K562 (cell line): ENCODE results near the gene SETD7. TPM values are rescaled to one million over a fixed set of nuclear protein-coding genes. Genes with fewer than 3 reads are reported as not detected.

ENCODE experiments used
- CEBPG ChIP-seq, 3 experiments: fragments of 200-800 bp in 1 of 3; sonication (Bioruptor generic) in 1 of 3; sonication (generic) in 1 of 3; formaldehyde crosslinking in 1 of 3; IDR thresholded peaks in 2 of 3; conservative IDR thresholded peaks in 1 of 3; 2 replicates each; pipeline versions ENCODE4 v1.6.1 to v1.8.0; 2016 to 2022; ENCODE audit warnings: missing compliant biosample characterization in 2 of 3, missing genetic modification characterization in 2 of 3, mild to moderate bottlenecking in 1 of 3, missing genetic modification reagents in 1 of 3
- GATAD2B ChIP-seq: fragments of 450-650 bp; IDR thresholded peaks from 2 replicates; pipeline ENCODE4 v1.6.1; 2017; ENCODE audit warnings: mild to moderate bottlenecking, borderline replicate concordance
- L3MBTL2 ChIP-seq: fragments of 450-650 bp; IDR thresholded peaks from 2 replicates; pipeline ENCODE4 v1.6.1; 2016; ENCODE audit warnings: mild to moderate bottlenecking, moderate library complexity
- MTA2 ChIP-seq: fragments of 450-650 bp; IDR thresholded peaks from 2 replicates; pipeline ENCODE4 v1.6.1; 2016; ENCODE audit warnings: low read depth
- NRF1 ChIP-seq, 2 experiments: fragments of 450-650 bp; IDR thresholded peaks in 1 of 2; conservative IDR thresholded peaks in 1 of 2; 2 replicates each; pipeline ENCODE4 v1.6.1; 2014; ENCODE audit warnings: mild to moderate bottlenecking in 2 of 2
- POLR2G ChIP-seq: fragments of 200-400 bp; formaldehyde crosslinking; IDR thresholded peaks from 2 replicates; pipeline ENCODE4 v1.6.1; 2017; ENCODE audit warnings: low read depth, mild to moderate bottlenecking, antibody characterized with exemption, low read length, moderate library complexity
- PRPF4 ChIP-seq: fragments of 200-400 bp; formaldehyde crosslinking; IDR thresholded peaks from one replicate; pipeline ENCODE4 v1.6.1; 2017; ENCODE audit warnings: low read length, low read depth, mild to moderate bottlenecking; ENCODE audit not compliant: insufficient read depth, poor library complexity, severe bottlenecking
- RAD51 ChIP-seq: fragments of 450-650 bp; IDR thresholded peaks from 2 replicates; pipeline ENCODE4 v1.7.1; 2016; ENCODE audit warnings: low read depth, mild to moderate bottlenecking, borderline replicate concordance
- RBBP5 ChIP-seq: fragments of 200-600 bp; sonication (generic); IDR thresholded peaks from 2 replicates; pipeline ENCODE4 v1.6.1; 2012; ENCODE audit warnings: borderline replicate concordance, mild to moderate bottlenecking, low read length, control low read depth, inconsistent platforms; ENCODE audit not compliant: insufficient read depth, poor library complexity, severe bottlenecking
- ZNF24 ChIP-seq: fragments of 450-650 bp; IDR thresholded peaks from 2 replicates; pipeline ENCODE4 v1.6.1; 2016
- polyA plus RNA-seq, 8 experiments: library from polyadenylated mRNA; depleted of rRNA in 4 of 8; stranded (reverse) in 5 of 8; unstranded in 3 of 8; fragments of >200 nt; fragmentation: Nextera tagmentation in 2 of 8; fragmentation: Illumina TruSeq in 1 of 8; extraction: Ambion mirVana in 2 of 8; extraction: Trizol in 1 of 8; gene quantifications; 2 replicates each; pipeline versions ENCODE4 v1.2.1 to v1.2.3, GENCODE V29; 2011 to 2014; ENCODE audit warnings: inconsistent platforms in 1 of 8, missing spikeins in 1 of 8
- total RNA-seq, 7 experiments: library from RNA; depleted of rRNA in 6 of 7; stranded (reverse); fragments of >200 nt in 6 of 7; fragmentation: Illumina TruSeq in 2 of 7; extraction: Trizol in 2 of 7; gene quantifications; 2 replicates each; pipeline versions ENCODE4 v1.2.1 to v1.2.3, GENCODE V29; 2011 to 2021; ENCODE audit warnings: low replicate concordance in 1 of 7
- TF ChIP-seq, protein P1 (sequence below): fragments of 450-650 bp; formaldehyde crosslinking; conservative IDR thresholded peaks from 2 replicates; pipeline ENCODE4 v1.4.0; 2022; ENCODE audit warnings: mild to moderate bottlenecking, missing genetic modification characterization
- TF ChIP-seq, protein P2 (sequence below): sonication (generic); formaldehyde crosslinking; IDR thresholded peaks from 2 replicates; pipeline ENCODE4 v1.8.1; 2022; ENCODE audit warnings: missing genetic modification reagents

Gene SETD7
- total and polyA plus RNA-seq, 9 of the 15 experiments (the other 6 are each of a cell fraction or from before 2014, with no cell fraction given) = 0.37 to 2.4 (median 1.7) TPM

DNA sequence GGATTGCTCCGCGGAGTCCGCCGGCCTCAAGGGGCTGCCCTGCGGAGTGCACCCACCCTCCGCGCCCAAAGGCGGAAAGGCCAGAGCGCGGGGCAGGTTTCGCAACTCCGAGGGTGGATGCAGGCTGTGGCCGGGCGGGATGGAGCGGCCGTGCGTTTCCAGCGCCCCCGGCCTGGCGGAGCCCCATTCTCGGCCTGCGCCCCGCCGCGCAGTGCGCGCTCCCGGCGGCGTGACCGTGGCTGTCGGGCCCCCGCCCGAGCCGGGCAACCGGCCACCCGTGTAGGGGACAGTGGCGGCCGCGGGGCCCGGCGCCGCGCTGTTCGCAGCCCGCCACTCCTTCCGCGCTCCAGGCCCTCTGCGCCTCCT, 331 bp downstream of the SETD7 start (continued):
- TF ChIP-seq RAD51 = no peak
- TF ChIP-seq NRF1 (conservative IDR thresholded peaks at IDR 0.05 in 1 of 2, IDR thresholded peaks at IDR 0.05 in 1 of 2) = no peak; a peak in 1 of 4 replicates
- no peak for TF ChIP-seq ZNF24
- TF ChIP-seq, protein P1, sequence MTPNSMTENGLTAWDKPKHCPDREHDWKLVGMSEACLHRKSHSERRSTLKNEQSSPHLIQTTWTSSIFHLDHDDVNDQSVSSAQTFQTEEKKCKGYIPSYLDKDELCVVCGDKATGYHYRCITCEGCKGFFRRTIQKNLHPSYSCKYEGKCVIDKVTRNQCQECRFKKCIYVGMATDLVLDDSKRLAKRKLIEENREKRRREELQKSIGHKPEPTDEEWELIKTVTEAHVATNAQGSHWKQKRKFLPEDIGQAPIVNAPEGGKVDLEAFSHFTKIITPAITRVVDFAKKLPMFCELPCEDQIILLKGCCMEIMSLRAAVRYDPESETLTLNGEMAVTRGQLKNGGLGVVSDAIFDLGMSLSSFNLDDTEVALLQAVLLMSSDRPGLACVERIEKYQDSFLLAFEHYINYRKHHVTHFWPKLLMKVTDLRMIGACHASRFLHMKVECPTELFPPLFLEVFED (CRISPR knock-in tag) = no peak
- no peak for TF ChIP-seq PRPF4
- TF ChIP-seq RBBP5 = peak; percentile 29
- TF ChIP-seq GATAD2B = no peak
- TF ChIP-seq CEBPG (CRISPR knock-in tag; IDR thresholded peaks at IDR 0.05) = peak; percentile 65; the same call in 1 of the 2 replicates
- TF ChIP-seq CEBPG (tag; conservative IDR thresholded peaks at IDR 0.05 in 1 of 2, IDR thresholded peaks at IDR 0.05 in 1 of 2) = peak; percentile 60 to 62; a peak in 3 of 4 replicates
- TF ChIP-seq, protein P2, sequence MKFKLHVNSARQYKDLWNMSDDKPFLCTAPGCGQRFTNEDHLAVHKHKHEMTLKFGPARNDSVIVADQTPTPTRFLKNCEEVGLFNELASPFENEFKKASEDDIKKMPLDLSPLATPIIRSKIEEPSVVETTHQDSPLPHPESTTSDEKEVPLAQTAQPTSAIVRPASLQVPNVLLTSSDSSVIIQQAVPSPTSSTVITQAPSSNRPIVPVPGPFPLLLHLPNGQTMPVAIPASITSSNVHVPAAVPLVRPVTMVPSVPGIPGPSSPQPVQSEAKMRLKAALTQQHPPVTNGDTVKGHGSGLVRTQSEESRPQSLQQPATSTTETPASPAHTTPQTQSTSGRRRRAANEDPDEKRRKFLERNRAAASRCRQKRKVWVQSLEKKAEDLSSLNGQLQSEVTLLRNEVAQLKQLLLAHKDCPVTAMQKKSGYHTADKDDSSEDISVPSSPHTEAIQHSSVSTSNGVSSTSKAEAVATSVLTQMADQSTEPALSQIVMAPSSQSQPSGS (CRISPR knock-in tag) = no peak
- TF ChIP-seq MTA2 = no peak
- peak; percentile 72; the same call in 1 of the 2 replicates for TF ChIP-seq L3MBTL2
- TF ChIP-seq POLR2G = peak; percentile 29
